ENCODE data around the gene GSTO1. TPM values are rescaled to one million over a fixed set of nuclear protein-coding genes. Genes with fewer than 3 reads are reported as not detected.

Gene GSTO1
- total and polyA plus RNA-seq, 2 experiments from 2014 or later, result 52.5 to 182 TPM

DNA sequence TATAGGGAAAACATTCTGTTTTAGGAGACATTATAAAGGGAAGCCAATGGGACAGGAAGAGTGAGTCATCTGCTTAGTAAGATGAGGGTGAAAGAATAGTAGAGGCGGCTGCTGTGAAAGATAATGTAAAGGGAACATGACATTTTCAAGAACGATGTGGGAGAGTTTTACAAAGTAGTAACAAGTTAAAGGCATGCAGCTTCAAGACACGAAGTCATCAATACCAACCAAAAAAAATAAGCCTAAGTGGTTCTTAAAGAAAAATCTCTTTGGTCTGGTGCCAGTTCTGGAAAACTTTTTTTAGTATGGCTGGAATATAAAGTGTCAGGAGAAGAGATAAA, 6.1 kb downstream of the GSTO1 start:
- peak overlapping the region; percentile 13; the same call in 1 of the 2 replicates for H3K27ac ChIP-seq (ENCODE audit: low read depth)
- H3K27me3 Mint-ChIP-seq (ENCODE audit: insufficient read depth, low read depth, poor library complexity), result no peaks in the 10 kb centered on the region
- no peaks in the 10 kb centered on the region for H3K9me3 Mint-ChIP-seq
- H3K36me3 ChIP-seq (ENCODE audit: insufficient read depth), result peaks cover 19% of the 10 kb centered on the region; the same call in 1 of the 2 replicates
- no peak overlapping the region for H2AFZ ChIP-seq
- DNase-seq (ENCODE audit: low spot score) (no peak), ATAC-seq (no peak)
- TF ChIP-seq, protein P1, sequence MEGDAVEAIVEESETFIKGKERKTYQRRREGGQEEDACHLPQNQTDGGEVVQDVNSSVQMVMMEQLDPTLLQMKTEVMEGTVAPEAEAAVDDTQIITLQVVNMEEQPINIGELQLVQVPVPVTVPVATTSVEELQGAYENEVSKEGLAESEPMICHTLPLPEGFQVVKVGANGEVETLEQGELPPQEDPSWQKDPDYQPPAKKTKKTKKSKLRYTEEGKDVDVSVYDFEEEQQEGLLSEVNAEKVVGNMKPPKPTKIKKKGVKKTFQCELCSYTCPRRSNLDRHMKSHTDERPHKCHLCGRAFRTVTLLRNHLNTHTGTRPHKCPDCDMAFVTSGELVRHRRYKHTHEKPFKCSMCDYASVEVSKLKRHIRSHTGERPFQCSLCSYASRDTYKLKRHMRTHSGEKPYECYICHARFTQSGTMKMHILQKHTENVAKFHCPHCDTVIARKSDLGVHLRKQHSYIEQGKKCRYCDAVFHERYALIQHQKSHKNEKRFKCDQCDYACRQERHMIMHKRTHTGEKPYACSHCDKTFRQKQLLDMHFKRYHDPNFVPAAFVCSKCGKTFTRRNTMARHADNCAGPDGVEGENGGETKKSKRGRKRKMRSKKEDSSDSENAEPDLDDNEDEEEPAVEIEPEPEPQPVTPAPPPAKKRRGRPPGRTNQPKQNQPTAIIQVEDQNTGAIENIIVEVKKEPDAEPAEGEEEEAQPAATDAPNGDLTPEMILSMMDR (conservative IDR thresholded peaks at IDR 0.05; ENCODE audit: low read depth in 2 of 2), result no peak
- no peak for TF ChIP-seq ZNF114 (CRISPR knock-in tag; IDR thresholded peaks at IDR 0.05)
- TF ChIP-seq POLR2AphosphoS5 (IDR thresholded peaks at IDR 0.05; ENCODE audit: low read depth), result no peak
- no peak for TF ChIP-seq STAT1 (IDR thresholded peaks at IDR 0.05; ENCODE audit: unreplicated experiment)
- TF ChIP-seq EZH2phosphoT487 (IDR thresholded peaks at IDR 0.05; ENCODE audit: unreplicated experiment), result no peak
- no peak for TF ChIP-seq CREB1 (CRISPR knock-in tag; IDR thresholded peaks at IDR 0.05; ENCODE audit: low read depth)
- TF ChIP-seq ZNF331 (CRISPR knock-in tag; IDR thresholded peaks at IDR 0.05; ENCODE audit: low read depth), result no peak
- TF ChIP-seq, protein P2, sequence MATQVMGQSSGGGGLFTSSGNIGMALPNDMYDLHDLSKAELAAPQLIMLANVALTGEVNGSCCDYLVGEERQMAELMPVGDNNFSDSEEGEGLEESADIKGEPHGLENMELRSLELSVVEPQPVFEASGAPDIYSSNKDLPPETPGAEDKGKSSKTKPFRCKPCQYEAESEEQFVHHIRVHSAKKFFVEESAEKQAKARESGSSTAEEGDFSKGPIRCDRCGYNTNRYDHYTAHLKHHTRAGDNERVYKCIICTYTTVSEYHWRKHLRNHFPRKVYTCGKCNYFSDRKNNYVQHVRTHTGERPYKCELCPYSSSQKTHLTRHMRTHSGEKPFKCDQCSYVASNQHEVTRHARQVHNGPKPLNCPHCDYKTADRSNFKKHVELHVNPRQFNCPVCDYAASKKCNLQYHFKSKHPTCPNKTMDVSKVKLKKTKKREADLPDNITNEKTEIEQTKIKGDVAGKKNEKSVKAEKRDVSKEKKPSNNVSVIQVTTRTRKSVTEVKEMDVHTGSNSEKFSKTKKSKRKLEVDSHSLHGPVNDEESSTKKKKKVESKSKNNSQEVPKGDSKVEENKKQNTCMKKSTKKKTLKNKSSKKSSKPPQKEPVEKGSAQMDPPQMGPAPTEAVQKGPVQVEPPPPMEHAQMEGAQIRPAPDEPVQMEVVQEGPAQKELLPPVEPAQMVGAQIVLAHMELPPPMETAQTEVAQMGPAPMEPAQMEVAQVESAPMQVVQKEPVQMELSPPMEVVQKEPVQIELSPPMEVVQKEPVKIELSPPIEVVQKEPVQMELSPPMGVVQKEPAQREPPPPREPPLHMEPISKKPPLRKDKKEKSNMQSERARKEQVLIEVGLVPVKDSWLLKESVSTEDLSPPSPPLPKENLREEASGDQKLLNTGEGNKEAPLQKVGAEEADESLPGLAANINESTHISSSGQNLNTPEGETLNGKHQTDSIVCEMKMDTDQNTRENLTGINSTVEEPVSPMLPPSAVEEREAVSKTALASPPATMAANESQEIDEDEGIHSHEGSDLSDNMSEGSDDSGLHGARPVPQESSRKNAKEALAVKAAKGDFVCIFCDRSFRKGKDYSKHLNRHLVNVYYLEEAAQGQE (IDR thresholded peaks at IDR 0.05; ENCODE audit: unreplicated experiment), result no peak
- TF ChIP-seq, protein P3, sequence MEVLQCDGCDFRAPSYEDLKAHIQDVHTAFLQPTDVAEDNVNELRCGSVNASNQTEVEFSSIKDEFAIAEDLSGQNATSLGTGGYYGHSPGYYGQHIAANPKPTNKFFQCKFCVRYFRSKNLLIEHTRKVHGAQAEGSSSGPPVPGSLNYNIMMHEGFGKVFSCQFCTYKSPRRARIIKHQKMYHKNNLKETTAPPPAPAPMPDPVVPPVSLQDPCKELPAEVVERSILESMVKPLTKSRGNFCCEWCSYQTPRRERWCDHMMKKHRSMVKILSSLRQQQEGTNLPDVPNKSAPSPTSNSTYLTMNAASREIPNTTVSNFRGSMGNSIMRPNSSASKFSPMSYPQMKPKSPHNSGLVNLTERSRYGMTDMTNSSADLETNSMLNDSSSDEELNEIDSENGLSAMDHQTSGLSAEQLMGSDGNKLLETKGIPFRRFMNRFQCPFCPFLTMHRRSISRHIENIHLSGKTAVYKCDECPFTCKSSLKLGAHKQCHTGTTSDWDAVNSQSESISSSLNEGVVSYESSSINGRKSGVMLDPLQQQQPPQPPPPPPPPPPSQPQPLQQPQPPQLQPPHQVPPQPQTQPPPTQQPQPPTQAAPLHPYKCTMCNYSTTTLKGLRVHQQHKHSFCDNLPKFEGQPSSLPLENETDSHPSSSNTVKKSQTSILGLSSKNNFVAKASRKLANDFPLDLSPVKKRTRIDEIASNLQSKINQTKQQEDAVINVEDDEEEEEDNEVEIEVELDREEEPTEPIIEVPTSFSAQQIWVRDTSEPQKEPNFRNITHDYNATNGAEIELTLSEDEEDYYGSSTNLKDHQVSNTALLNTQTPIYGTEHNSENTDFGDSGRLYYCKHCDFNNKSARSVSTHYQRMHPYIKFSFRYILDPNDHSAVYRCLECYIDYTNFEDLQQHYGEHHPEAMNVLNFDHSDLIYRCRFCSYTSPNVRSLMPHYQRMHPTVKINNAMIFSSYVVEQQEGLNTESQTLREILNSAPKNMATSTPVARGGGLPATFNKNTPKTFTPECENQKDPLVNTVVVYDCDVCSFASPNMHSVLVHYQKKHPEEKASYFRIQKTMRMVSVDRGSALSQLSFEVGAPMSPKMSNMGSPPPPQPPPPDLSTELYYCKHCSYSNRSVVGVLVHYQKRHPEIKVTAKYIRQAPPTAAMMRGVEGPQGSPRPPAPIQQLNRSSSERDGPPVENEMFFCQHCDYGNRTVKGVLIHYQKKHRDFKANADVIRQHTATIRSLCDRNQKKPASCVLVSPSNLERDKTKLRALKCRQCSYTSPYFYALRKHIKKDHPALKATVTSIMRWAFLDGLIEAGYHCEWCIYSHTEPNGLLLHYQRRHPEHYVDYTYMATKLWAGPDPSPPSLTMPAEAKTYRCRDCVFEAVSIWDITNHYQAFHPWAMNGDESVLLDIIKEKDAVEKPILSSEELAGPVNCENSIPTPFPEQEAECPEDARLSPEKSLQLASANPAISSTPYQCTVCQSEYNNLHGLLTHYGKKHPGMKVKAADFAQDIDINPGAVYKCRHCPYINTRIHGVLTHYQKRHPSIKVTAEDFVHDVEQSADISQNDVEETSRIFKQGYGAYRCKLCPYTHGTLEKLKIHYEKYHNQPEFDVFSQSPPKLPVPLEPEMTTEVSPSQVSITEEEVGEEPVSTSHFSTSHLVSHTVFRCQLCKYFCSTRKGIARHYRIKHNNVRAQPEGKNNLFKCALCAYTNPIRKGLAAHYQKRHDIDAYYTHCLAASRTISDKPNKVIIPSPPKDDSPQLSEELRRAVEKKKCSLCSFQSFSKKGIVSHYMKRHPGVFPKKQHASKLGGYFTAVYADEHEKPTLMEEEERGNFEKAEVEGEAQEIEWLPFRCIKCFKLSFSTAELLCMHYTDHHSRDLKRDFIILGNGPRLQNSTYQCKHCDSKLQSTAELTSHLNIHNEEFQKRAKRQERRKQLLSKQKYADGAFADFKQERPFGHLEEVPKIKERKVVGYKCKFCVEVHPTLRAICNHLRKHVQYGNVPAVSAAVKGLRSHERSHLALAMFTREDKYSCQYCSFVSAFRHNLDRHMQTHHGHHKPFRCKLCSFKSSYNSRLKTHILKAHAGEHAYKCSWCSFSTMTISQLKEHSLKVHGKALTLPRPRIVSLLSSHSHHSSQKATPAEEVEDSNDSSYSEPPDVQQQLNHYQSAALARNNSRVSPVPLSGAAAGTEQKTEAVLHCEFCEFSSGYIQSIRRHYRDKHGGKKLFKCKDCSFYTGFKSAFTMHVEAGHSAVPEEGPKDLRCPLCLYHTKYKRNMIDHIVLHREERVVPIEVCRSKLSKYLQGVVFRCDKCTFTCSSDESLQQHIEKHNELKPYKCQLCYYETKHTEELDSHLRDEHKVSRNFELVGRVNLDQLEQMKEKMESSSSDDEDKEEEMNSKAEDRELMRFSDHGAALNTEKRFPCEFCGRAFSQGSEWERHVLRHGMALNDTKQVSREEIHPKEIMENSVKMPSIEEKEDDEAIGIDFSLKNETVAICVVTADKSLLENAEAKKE (CRISPR knock-in tag; IDR thresholded peaks at IDR 0.05), result no peak
- no peak for TF ChIP-seq EZH2 (IDR thresholded peaks at IDR 0.05; ENCODE audit: low read depth, unreplicated experiment)
- TF ChIP-seq JUNB (IDR thresholded peaks at IDR 0.05; ENCODE audit: unreplicated experiment), result no peak
- TF ChIP-seq NANOG (IDR thresholded peaks at IDR 0.05; ENCODE audit: borderline replicate concordance), result no peak
- TF ChIP-seq, protein P4, sequence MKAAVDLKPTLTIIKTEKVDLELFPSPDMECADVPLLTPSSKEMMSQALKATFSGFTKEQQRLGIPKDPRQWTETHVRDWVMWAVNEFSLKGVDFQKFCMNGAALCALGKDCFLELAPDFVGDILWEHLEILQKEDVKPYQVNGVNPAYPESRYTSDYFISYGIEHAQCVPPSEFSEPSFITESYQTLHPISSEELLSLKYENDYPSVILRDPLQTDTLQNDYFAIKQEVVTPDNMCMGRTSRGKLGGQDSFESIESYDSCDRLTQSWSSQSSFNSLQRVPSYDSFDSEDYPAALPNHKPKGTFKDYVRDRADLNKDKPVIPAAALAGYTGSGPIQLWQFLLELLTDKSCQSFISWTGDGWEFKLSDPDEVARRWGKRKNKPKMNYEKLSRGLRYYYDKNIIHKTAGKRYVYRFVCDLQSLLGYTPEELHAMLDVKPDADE (IDR thresholded peaks at IDR 0.05), result no peak
- peaks cover 10% of the 10 kb centered on the region; the same call in 2 of the 3 replicates for H3K4me1 Mint-ChIP-seq
- H3K9me2 ChIP-seq (ENCODE audit: insufficient read depth), result no peaks in the 10 kb centered on the region
- H3K27me3 ChIP-seq (ENCODE audit: insufficient read depth), result no peaks in the 10 kb centered on the region
- peaks cover 34% of the 10 kb centered on the region for H3K36me3 Mint-ChIP-seq (ENCODE audit: low read depth)
- no peaks in the 10 kb centered on the region for H3F3A ChIP-seq (replicated peaks; ENCODE audit: low read depth)
- H3K4me1 ChIP-seq (ENCODE audit: insufficient read depth), result peaks cover 10% of the 10 kb centered on the region; the same call in 1 of the 2 replicates
- peak overlapping the region; percentile 13; the same call in 1 of the 2 replicates for H3K27ac Mint-ChIP-seq
- H3K4me3 ChIP-seq, result no peak overlapping the region
- peaks cover 89% of the 10 kb centered on the region for H3K79me2 ChIP-seq (replicated peaks; ENCODE audit: insufficient read depth)
- peaks cover 22% of the 10 kb centered on the region for H4K20me1 ChIP-seq (replicated peaks; ENCODE audit: insufficient read depth)
- no peak overlapping the region for H3K4me3 Mint-ChIP-seq
- H3K4me2 ChIP-seq, result no peak overlapping the region

All from GM23338 (cell line).